Gastroesophageal sphincter (tissue), 3 donors: Measurements from ENCODE around the gene TPGS2.

Experiments used
- CTCF ChIP-seq, 4 experiments: fragments of 200-600 bp in 2 of 4; fragments of 450-650 bp in 2 of 4; sonication (generic) in 1 of 4; IDR thresholded peaks; one replicate each; pipeline ENCODE4 v1.5.1; 2017 to 2019; ENCODE audit warnings: antibody characterized with exemption in 4 of 4, mild to moderate bottlenecking in 2 of 4, moderate library complexity in 2 of 4
- EP300 ChIP-seq: sonication (generic); formaldehyde crosslinking; IDR thresholded peaks from one replicate; pipeline ENCODE4 v1.6.1; 2017; ENCODE audit warnings: antibody characterized with exemption, mild to moderate bottlenecking
- POLR2A ChIP-seq, 2 donors: fragments of 450-650 bp; IDR thresholded peaks; one replicate each; pipeline ENCODE4 v1.6.1; 2017; ENCODE audit warnings: antibody characterized with exemption in 2 of 2, mild to moderate bottlenecking in 2 of 2, moderate library complexity in 1 of 2
- POLR2AphosphoS5 ChIP-seq: sonication (generic); formaldehyde crosslinking; IDR thresholded peaks from one replicate; pipeline ENCODE4 v1.6.1; 2017; ENCODE audit warnings: antibody characterized with exemption

GRCh38 chr18:36811955-36812354, 16.8 kb downstream of the TPGS2 start:
- TF ChIP-seq CTCF (IDR thresholded peaks at IDR 0.05) = no peak
- TF ChIP-seq POLR2AphosphoS5 = no peak
- TF ChIP-seq POLR2A (IDR thresholded peaks at IDR 0.05) = no peak
- no peak for TF ChIP-seq EP300
